Measurements from ENCODE around the gene ARMC10. TPM values are rescaled to one million over a fixed set of nuclear protein-coding genes. Genes with fewer than 3 reads are reported as not detected.
"Not testable (repeated sequence)": the region's sequence is repeated elsewhere in the genome, so short reads cannot be mapped to it uniquely, and the experiment has no call there.

Gene ARMC10
- total RNA-seq, 1 donor, result 35.0 TPM

- no peak for DNase-seq (ENCODE audit: low read depth)
These were observed 6.2 kb upstream of the ARMC10 start for GRCh38 chr7:103068414-103069403.

DNA sequence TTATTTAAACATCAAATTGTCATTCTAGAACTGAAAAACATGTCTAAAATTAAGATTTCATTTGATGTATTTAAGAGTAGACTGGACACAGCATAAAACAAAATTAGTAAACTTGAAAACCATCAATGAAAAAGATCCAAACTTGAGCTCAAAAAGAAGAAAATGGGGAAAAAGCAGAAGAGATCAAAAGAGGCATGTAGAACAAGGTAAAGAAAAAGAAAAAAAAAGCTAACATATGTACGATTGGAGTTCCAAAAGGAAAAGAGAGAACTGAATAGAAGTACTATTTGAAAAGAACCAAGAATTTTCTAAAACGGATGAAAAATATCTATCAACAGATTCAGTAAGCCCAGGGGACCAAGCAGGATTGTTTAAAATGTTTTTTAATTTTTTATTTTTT, 3.9 kb upstream of the ARMC10 start:
- H3K4me3 ChIP-seq (ENCODE audit: low read depth, low read length), result no peak overlapping the region
- DNase-seq (ENCODE audit: low read depth), result no peak
- no peak for TF ChIP-seq CTCF (IDR thresholded peaks at IDR 0.05; ENCODE audit: insufficient read depth, low read depth, low read length)

More at GRCh38 chr7:103068414-103069403, 6.2 kb upstream of the ARMC10 start:
- no peak overlapping the region for H3K4me3 ChIP-seq (ENCODE audit: low read depth, low read length)
- TF ChIP-seq CTCF (IDR thresholded peaks at IDR 0.05; ENCODE audit: insufficient read depth, low read depth, low read length), result no peak

GRCh38 chr7:103073989-103074518, 886 bp upstream of the ARMC10 start:
- DNase-seq (ENCODE audit: low read depth), result no peak
- peak overlapping the region; percentile 95 for H3K4me3 ChIP-seq (ENCODE audit: low read depth, low read length)
- no peak for TF ChIP-seq CTCF (IDR thresholded peaks at IDR 0.05; ENCODE audit: insufficient read depth, low read depth, low read length)

GRCh38 chr7:103075337-103075918, 488 bp downstream of the ARMC10 start:
- TF ChIP-seq CTCF (IDR thresholded peaks at IDR 0.05; ENCODE audit: insufficient read depth, low read depth, low read length), result no peak
- peak; percentile 53 for DNase-seq (ENCODE audit: low read depth)
- peak overlapping the region; percentile 95 for H3K4me3 ChIP-seq (ENCODE audit: low read depth, low read length)

DNA sequence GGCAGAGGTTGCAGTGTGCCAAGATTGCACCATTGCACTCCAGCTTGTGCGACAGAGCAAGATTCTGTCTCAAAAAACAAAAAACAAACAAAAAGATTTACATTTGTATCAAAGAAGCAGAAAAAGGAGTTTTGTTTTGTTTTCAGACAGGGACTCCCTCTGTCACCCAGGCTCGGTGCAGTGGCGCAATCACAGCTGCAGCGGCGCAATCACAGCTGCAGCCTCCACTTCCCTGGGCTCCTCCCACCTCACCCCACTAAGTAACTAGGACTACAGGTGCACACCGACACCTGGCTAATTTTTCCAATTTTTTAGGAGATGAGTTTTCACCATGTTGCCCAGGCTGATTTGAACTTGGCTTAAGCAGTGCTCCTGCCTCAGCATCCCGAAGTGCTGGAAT, 1.8 kb downstream of the ARMC10 start:
- TF ChIP-seq CTCF (IDR thresholded peaks at IDR 0.05; ENCODE audit: insufficient read depth, low read depth, low read length), result no peak
- H3K4me3 ChIP-seq (ENCODE audit: low read depth, low read length), result no peak overlapping the region
- peak; percentile 43 for DNase-seq (ENCODE audit: low read depth)

GRCh38 chr7:103077318-103077717, 2.4 kb downstream of the ARMC10 start:
- H3K4me3 ChIP-seq (ENCODE audit: low read depth, low read length), result no peak overlapping the region
- DNase-seq (ENCODE audit: low read depth), result no peak
- TF ChIP-seq CTCF (IDR thresholded peaks at IDR 0.05; ENCODE audit: insufficient read depth, low read depth, low read length), result no peak

GRCh38 chr7:103078226-103078625, 3.3 kb downstream of the ARMC10 start:
- H3K4me3 ChIP-seq (ENCODE audit: low read depth, low read length), result not testable (repeated sequence)

More at GRCh38 chr7:103078226-103078625, 3.3 kb downstream of the ARMC10 start:
- DNase-seq (ENCODE audit: low read depth), result not testable (repeated sequence)

Measured in fibroblast of villous mesenchyme (primary cell).